A673 (cell line): ENCODE measurements around the gene DUSP5. TPM values are rescaled to one million over a fixed set of nuclear protein-coding genes. Genes with fewer than 3 reads are reported as not detected.
A peak's percentile ranks its signal among the peaks of the same experiment; 100 is the strongest.

Source experiments
- BruUV-seq: library from RNA; stranded (reverse); fragments of 400-500 nt; replicated peaks from 2 replicates; lab custom pipeline; 2021; lab: Mats Ljungman, UMichigan
- CTCF ChIA-PET: fragments of 300-600 bp; sonication (Branson Sonifier 250); formaldehyde crosslinking; loops from one replicate; lab custom pipeline; 2022; ENCODE audit warnings: antibody characterized with exemption; lab: Charles Lee
- POLR2A ChIA-PET: fragments of 300-600 bp; sonication (Branson Sonifier 250); formaldehyde crosslinking; loops from one replicate; lab custom pipeline; 2022; ENCODE audit warnings: antibody characterized with exemption; ENCODE audit not compliant: low non-redundant PET; lab: Charles Lee
- DNase-seq: peaks from one replicate; pipeline ENCODE4 v3.0.0-alpha.2; 2015; ENCODE audit warnings: low spot score
- H3K27ac ChIP-seq: fragments of 200-600 bp; sonication (generic); 2 replicates; pipeline ENCODE4 v1.5.1; 2016; ENCODE audit warnings: mixed run types, low read depth, mild to moderate bottlenecking, mixed read lengths, antibody characterized with exemption, low read length; ENCODE audit not compliant: poor library complexity, severe bottlenecking
- H3K27me3 ChIP-seq: fragments of 200-600 bp; sonication (generic); replicated peaks from 2 replicates; pipeline ENCODE4 v1.6.1; 2017; ENCODE audit warnings: mixed run types, low read depth, mild to moderate bottlenecking, mixed read lengths, antibody characterized with exemption, low read length; ENCODE audit not compliant: insufficient read depth, poor library complexity
- H3K36me3 ChIP-seq: fragments of 200-600 bp; sonication (generic); 2 replicates; pipeline ENCODE4 v1.6.1; 2016; ENCODE audit warnings: mixed run types, mild to moderate bottlenecking, mixed read lengths, antibody characterized with exemption, low read length; ENCODE audit not compliant: insufficient read depth, poor library complexity, severe bottlenecking
- H3K4me1 ChIP-seq: fragments of 200-600 bp; sonication (generic); 2 replicates; pipeline ENCODE4 v1.6.1; 2017; ENCODE audit warnings: mixed run types, mild to moderate bottlenecking, mixed read lengths, antibody characterized with exemption, low read length; ENCODE audit not compliant: insufficient read depth, poor library complexity, severe bottlenecking
- H3K4me3 ChIP-seq: fragments of 200-600 bp; sonication (generic); 2 replicates; pipeline ENCODE4 v1.5.1; 2016; ENCODE audit warnings: low read depth, mixed run types, mild to moderate bottlenecking, mixed read lengths, low read length; ENCODE audit not compliant: poor library complexity, severe bottlenecking
- H3K9me3 ChIP-seq: fragments of 200-600 bp; sonication (generic); 2 replicates; pipeline ENCODE4 v1.6.1; 2016; ENCODE audit warnings: mixed run types, low read depth, mild to moderate bottlenecking, mixed read lengths, antibody characterized with exemption, low read length; ENCODE audit not compliant: poor library complexity, severe bottlenecking
- EZH2 ChIP-seq: fragments of 200-600 bp; sonication (generic); IDR thresholded peaks from 2 replicates; pipeline ENCODE4 v1.6.1; 2017; ENCODE audit warnings: borderline replicate concordance, low read depth, mild to moderate bottlenecking, mixed read lengths, antibody characterized with exemption, low read length; ENCODE audit not compliant: poor library complexity, severe bottlenecking
- intact Hi-C: fragments of 100-400 bp; cut with micrococcal nuclease; formaldehyde crosslinking; loops from one replicate; pipeline ENCODE4 v1.10.0; 2022; ENCODE audit not compliant: unreplicated experiment
- total RNA-seq: library from RNA; stranded (reverse); gene quantifications from 2 replicates; pipeline ENCODE4 v1.2.3, GENCODE V29; 2021
- TF ChIP-seq, protein P1 (sequence below): fragments of 300-800, 200-600 bp; sonication (generic); conservative IDR thresholded peaks from 2 replicates; pipeline ENCODE4 v1.5.1; 2017; ENCODE audit warnings: low read depth, mild to moderate bottlenecking, antibody characterized with exemption, low read length, moderate library complexity, mixed read lengths

DUSP5 gene
- total RNA-seq, 1 experiment from 2014 or later: 29.3 TPM

DNA sequence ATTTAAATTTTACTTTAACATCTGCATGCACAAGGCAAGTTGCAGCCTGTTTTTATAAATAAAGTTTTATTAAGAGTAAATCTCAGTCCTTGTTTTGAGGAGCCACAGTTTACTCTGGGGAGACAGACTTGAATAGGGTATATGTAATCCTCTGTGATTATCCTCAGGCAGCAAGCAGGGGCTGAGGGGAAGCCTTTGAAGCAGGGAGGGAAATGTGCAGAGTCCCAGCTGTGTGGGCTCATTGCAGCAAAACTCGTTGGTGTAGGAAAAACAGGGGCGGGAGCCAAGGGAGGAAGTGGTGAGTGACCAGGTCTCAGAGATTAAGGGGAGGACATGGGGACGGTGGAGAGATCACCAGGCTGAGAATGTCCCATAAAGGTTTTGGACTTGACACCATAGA lies 35.4 kb downstream of the DUSP5 start:
- Histone ChIP-seq H3K4me3 (no peak overlapping the region), H3K27me3 (no peaks in the 10 kb centered on the region), H3K36me3 (no peaks in the 10 kb centered on the region), H3K4me1 (peaks cover 75% of the 10 kb centered on the region), H3K9me3 (no peaks in the 10 kb centered on the region), H3K27ac (peak overlapping the region; percentile 64)
- BruUV-seq: TSS peak; percentile 60
- intact Hi-C loops: no loop called here
- peak; percentile 70 for DNase-seq
- TF ChIP-seq EZH2: no peak
- TF ChIP-seq, protein P1, sequence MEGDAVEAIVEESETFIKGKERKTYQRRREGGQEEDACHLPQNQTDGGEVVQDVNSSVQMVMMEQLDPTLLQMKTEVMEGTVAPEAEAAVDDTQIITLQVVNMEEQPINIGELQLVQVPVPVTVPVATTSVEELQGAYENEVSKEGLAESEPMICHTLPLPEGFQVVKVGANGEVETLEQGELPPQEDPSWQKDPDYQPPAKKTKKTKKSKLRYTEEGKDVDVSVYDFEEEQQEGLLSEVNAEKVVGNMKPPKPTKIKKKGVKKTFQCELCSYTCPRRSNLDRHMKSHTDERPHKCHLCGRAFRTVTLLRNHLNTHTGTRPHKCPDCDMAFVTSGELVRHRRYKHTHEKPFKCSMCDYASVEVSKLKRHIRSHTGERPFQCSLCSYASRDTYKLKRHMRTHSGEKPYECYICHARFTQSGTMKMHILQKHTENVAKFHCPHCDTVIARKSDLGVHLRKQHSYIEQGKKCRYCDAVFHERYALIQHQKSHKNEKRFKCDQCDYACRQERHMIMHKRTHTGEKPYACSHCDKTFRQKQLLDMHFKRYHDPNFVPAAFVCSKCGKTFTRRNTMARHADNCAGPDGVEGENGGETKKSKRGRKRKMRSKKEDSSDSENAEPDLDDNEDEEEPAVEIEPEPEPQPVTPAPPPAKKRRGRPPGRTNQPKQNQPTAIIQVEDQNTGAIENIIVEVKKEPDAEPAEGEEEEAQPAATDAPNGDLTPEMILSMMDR: no peak
- POLR2A ChIA-PET: no interaction called here
- CTCF ChIA-PET: no interaction called here

DNA sequence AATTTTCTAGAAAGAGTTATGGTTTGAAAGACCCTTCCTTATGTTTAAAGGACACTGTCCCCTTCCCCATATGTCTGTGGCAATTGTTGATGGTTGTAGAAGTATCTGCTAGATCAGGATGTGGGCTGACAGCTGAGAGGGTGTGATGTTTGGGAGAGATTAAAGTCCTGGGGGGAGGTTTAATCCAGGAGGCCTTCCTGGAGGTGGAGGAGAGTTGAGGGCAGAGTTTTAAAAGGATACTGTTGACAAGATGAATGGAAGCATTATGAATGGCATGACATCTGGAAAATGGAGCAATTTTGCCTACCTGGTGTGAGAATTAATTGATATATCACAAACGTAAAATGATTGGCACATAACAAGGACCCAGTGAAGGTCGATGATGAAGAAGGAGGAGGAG lies 36.9 kb downstream of the DUSP5 start:
- no TSS peak for BruUV-seq
- POLR2A ChIA-PET: no interaction called here

DNA sequence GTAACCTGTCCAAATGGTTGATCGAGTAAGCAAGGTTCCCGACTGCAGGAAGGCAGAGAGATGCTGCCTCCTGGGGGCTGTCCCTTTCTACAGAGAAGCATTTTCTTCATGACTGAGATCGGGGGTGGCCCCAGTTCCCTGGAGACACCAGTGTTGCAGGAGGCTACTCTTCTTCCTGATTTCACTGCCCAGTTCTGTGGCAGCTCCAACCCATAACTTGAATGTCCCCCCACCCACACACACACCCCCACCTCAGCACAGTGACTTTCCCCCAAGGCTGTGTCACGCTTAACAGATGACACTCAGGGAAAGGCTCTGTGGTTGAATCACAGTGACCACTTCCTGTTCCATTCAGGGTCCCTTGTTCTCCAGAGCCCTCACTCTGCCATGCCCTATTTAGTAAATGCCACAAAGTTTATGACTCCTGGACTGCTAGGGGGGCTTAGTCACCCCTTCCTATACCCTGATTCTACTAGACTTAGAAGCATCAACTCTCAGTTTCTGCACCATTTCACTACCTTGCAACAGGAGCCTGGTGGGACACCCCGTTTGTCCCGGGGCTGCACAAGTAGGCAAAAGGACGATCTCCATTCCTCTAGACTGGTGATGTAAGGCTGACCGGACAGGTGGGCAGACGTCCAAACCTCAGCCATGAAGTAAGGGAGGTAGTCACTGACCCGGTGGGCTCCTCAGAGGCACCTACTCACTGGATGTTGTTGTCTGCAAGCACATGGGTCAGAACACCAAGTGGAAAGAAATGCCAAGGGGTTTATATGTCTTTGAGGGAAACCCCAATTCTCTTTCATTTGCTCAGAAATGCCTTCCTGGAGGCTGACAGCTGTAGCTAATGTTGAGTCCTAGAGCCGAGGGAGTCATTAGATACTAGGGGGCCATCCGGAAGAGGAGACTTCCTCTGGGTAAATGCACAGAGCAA lies 38.5 kb downstream of the DUSP5 start:
- H3K27me3 ChIP-seq: no peaks in the 10 kb centered on the region
- TF ChIP-seq EZH2: no peak
- TF ChIP-seq, protein P1: peak; percentile 54
- BruUV-seq: no TSS peak
- H3K27ac ChIP-seq: peak overlapping the region; percentile 76
- peaks cover 47% of the 10 kb centered on the region for H3K4me1 ChIP-seq
- POLR2A ChIA-PET: interaction anchor here (0.6 kb wide), 1 partner anchor 290 kb away, joined by 5 read pairs; no protein-coding TSS in a partner anchor
- intact Hi-C loops: loop anchor here (2.0 kb wide), 1 partner anchor 37 kb away; no protein-coding TSS in a partner anchor
- H3K9me3 ChIP-seq: no peaks in the 10 kb centered on the region
- DNase-seq: peak; percentile 89
- peak overlapping the region; percentile 13 for H3K4me3 ChIP-seq
- CTCF ChIA-PET: interaction anchor here (0.7 kb wide), 1 partner anchor 88 kb away, joined by 4 read pairs; no protein-coding TSS in a partner anchor
- H3K36me3 ChIP-seq: no peaks in the 10 kb centered on the region

More for the DNA sequence above, 36.9 kb downstream of the DUSP5 start:
- Histone ChIP-seq H3K36me3 (no peaks in the 10 kb centered on the region), H3K27me3 (no peaks in the 10 kb centered on the region), H3K9me3 (no peaks in the 10 kb centered on the region), H3K4me1 (peaks cover 60% of the 10 kb centered on the region), H3K4me3 (no peak overlapping the region), H3K27ac (peak overlapping the region; percentile 63)
- intact Hi-C loops: no loop called here
- peak; percentile 52 for DNase-seq
- TF ChIP-seq EZH2: no peak
- TF ChIP-seq, protein P1: no peak
- CTCF ChIA-PET: no interaction called here
